LNCaP clone FGC (cell line): ENCODE measurements around the gene SLC25A26.

Experiments used
- DNase-seq: peaks from one replicate; pipeline ENCODE4 v3.0.0-alpha.2; 2011; ENCODE audit warnings: low read depth
- H3K4me3 ChIP-seq: 2 replicates; pipeline ENCODE4 v1.5.1; 2011; ENCODE audit warnings: mild to moderate bottlenecking, low read depth, low read length, control low read depth
- TF ChIP-seq, protein P1 (sequence below): IDR thresholded peaks from 2 replicates; pipeline ENCODE4 v1.5.1; 2012; ENCODE audit warnings: mild to moderate bottlenecking; ENCODE audit not compliant: control insufficient read depth, insufficient read depth; ENCODE audit errors: extremely low read depth

The SLC25A26 gene

DNA sequence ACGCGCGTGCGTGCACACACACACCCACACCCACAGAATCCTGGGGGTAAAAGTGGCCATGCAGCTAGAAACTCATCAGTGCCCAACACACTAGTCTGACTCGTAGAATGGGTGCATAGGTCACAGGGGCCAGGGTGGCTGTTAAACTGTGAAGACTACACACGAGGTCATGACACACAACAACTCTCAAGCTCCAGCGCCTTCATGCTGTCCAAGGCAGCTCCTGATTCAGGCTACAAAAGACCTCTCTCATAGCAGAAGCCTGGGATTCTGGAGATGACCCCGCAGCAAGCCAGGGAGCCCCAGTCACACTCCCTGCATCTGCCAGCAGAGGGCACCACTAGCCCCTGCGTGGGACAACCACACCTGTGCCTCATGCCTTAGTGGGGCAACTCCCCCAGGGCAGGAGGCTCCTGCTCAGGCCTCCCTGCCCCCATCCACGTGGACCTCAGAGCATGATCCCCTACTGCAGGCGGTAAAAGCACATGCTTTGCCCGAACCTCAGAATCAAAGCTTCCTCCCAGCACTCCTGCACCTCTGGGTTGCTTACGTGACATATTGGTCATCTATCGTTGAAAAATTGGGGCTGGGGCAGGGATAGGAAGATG is 186.9 kb downstream of the SLC25A26 start:
- DNase-seq = no peak
- H3K4me3 ChIP-seq = no peak overlapping the region
- TF ChIP-seq, protein P1, sequence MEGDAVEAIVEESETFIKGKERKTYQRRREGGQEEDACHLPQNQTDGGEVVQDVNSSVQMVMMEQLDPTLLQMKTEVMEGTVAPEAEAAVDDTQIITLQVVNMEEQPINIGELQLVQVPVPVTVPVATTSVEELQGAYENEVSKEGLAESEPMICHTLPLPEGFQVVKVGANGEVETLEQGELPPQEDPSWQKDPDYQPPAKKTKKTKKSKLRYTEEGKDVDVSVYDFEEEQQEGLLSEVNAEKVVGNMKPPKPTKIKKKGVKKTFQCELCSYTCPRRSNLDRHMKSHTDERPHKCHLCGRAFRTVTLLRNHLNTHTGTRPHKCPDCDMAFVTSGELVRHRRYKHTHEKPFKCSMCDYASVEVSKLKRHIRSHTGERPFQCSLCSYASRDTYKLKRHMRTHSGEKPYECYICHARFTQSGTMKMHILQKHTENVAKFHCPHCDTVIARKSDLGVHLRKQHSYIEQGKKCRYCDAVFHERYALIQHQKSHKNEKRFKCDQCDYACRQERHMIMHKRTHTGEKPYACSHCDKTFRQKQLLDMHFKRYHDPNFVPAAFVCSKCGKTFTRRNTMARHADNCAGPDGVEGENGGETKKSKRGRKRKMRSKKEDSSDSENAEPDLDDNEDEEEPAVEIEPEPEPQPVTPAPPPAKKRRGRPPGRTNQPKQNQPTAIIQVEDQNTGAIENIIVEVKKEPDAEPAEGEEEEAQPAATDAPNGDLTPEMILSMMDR = peak; percentile 92

DNA sequence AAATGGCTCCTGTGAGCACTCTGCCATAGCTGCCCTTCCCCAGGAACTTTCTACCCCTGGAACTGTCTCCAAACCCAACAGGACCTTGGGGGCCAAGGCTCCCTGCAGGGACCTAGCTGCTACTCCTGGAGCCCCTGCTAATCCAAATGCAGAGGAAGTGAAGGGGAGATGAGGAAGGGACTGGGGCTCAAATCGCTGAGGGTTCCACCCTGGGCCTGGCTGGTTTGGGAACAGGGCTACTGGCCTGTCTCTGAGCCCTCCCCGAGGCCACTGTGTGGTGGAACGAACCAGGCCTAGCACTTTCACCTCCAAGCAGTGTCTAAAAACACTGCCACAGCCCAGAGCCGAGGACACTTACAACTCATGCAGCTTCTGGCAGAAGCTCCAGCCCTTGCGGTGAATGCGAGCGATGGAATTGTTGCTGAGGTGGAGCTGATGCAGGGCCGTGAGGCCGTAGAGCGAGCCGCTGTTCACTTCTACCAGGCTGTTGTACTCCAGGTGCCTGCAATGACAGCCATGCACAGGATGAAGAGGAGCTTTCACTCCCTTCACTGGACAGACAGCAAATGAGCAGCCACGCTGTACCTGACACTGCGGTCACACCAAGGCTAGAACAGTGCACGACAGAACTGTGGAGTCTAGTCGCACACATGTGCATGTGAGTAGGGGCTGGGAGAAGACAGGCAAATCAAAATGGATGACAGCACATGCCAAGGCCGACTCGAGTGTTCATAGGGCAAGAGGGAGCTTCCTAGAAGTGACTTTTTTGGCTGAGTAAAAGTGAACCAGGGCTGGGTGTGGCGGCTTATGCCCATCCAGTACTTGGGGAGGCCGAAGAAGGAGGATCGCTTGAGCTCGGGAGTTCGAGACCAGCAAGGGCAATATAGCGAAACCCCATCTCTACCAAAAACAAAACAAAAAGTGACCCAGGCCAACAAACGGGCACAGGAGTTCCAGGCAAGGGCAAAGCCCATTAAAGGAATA is 189.3 kb downstream of the SLC25A26 start:
- DNase-seq = no peak
- TF ChIP-seq, protein P1 = no peak

DNA sequence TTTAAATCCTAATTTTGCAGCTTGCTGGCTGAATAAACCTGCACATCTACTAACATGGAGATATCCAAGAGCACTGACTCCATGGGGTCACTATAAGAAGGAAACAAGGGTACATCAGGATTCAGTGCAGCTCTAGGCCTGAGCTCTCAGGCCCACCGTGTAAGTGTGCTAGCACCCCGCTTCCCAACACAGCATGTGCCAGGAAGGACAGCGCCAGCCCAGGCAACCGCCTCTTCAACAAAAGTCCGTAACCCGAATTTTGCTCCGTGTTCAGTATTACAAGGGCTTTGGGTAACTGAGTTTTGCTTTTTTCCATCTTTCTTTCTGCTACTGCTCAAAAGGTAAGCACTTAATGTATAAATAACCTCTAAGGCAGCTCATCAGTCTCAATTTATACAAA is 190.2 kb downstream of the SLC25A26 start:
- H3K4me3 ChIP-seq = no peak overlapping the region
- DNase-seq = no peak
- TF ChIP-seq, protein P1 = no peak

More for the DNA sequence above, 189.3 kb downstream of the SLC25A26 start:
- no peak overlapping the region for H3K4me3 ChIP-seq

DNA sequence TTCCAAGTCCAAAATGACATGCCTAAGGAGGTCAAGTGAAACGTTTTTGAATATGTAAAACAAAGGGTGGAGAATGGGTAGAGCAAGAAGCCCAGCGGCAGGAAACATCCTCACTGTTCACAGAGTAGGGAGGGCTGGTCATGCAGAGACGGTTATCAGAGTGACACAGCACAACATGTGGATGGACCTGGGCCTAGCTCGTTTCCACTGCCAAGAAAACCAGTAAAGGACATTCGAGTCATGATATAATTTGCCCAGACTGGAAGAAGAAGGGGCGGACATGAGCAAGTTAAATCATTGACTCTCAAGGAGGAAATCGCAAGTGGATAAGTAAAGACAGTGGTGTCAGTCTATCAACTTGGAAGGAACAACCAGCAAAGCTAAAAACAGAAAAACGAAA is 190.7 kb downstream of the SLC25A26 start:
- DNase-seq = no peak
- TF ChIP-seq, protein P1 = no peak
- H3K4me3 ChIP-seq = no peak overlapping the region

DNA sequence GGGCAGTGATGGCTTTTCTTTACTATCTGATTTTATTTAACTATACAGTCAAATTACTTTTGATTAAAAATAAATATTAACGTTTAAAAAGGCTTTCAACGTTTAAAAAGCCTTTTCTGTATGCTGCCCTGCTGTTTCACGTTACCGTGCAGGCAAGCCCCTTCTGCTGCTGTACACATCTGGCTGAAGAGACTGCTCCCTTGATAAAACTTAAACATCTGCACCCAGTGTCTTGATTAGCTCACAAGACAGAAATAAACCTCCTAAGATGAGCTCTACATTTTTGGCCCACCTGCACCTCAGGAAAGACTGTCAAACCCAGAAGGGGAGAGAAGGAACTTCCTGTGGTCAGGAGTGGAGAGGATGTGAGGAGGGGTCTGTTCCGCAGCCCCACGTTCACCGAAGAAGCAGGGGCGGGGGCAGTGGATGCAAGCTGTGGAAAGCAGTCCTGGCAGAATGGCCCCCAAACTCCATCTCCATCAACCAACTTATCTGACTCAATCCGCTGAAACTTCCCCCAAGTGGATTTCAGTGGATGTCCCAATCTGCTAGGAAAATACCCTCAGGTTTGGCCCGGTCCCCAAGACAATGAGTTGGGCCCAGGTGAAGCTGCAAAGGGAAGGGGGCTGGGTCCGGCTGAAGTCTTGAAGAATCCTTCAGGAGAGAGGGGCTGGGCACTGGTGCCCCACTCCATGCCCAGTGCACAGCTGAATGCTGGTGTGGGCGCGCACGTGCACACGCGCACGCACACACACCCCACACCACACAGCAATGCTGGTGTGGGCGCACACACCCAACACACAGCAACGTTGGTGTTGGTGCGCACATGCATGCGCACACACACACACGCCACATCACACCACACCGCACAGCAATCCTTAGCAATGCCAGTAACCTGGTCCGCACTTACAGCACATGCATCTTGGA is 191.4 kb downstream of the SLC25A26 start:
- no peak for DNase-seq
- H3K4me3 ChIP-seq = no peak overlapping the region
- TF ChIP-seq, protein P1 = no peak

DNA sequence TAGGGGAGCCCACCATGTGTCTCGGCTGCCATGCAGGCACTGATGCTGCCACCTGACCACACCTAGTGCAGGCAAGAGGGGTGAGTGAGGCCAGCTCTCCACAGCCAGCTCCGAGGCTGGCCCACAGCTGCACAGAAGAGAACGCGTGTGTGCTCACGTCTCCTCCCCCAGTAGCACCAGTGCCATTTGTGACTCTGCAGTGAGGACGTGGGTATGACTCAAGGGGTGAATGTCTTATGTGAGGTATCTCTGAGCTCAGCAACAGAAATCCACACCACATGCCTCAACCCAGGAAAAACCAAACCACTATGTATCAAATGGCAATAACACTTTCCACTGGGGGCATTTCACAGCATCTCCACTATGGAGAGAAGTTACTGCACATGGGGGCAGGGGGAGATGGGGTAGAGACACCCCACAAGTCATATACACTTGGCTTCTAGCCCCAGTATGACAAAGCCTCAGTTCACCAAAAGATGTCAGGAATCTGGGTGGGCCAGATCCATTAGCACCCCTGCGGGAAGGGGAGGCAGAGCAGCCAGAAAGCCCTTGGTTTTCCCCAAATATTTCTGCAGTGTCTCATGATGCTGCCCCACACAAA is 192.4 kb downstream of the SLC25A26 start:
- no peak overlapping the region for H3K4me3 ChIP-seq
- no peak for DNase-seq
- TF ChIP-seq, protein P1 = no peak
